ENCODE results near the gene EFNA2.

- TF ChIP-seq, protein P1, sequence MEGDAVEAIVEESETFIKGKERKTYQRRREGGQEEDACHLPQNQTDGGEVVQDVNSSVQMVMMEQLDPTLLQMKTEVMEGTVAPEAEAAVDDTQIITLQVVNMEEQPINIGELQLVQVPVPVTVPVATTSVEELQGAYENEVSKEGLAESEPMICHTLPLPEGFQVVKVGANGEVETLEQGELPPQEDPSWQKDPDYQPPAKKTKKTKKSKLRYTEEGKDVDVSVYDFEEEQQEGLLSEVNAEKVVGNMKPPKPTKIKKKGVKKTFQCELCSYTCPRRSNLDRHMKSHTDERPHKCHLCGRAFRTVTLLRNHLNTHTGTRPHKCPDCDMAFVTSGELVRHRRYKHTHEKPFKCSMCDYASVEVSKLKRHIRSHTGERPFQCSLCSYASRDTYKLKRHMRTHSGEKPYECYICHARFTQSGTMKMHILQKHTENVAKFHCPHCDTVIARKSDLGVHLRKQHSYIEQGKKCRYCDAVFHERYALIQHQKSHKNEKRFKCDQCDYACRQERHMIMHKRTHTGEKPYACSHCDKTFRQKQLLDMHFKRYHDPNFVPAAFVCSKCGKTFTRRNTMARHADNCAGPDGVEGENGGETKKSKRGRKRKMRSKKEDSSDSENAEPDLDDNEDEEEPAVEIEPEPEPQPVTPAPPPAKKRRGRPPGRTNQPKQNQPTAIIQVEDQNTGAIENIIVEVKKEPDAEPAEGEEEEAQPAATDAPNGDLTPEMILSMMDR (IDR thresholded peaks at IDR 0.05), result no peak
- TF ChIP-seq MYBL2 (CRISPR knock-in tag; IDR thresholded peaks at IDR 0.05) (no peak), ZNF232 (CRISPR knock-in tag; IDR thresholded peaks at IDR 0.05) (no peak), FOXK1 (CRISPR knock-in tag; IDR thresholded peaks at IDR 0.05) (no peak), RELA (CRISPR knock-in tag; IDR thresholded peaks at IDR 0.05; ENCODE audit: borderline replicate concordance) (no peak), ZBTB43 (CRISPR knock-in tag; IDR thresholded peaks at IDR 0.05) (no peak), ATF2 (CRISPR knock-in tag; IDR thresholded peaks at IDR 0.05; ENCODE audit: borderline replicate concordance, low read depth) (no peak), IRF2 (CRISPR knock-in tag; IDR thresholded peaks at IDR 0.05; ENCODE audit: borderline replicate concordance, low read depth) (no peak), PREB (CRISPR knock-in tag; IDR thresholded peaks at IDR 0.05; ENCODE audit: borderline replicate concordance) (no peak), ZMAT4 (CRISPR knock-in tag; IDR thresholded peaks at IDR 0.05) (no peak)
Measured at GRCh38 chr19:1237027-1237659, 48.5 kb upstream of the EFNA2 start.

Measured in WTC11 (cell line).